Anterior cingulate cortex (tissue), 58 donors: ENCODE measurements around the gene NSMCE1.
"Not testable (repeated sequence)": the region's sequence is repeated elsewhere in the genome, so short reads cannot be mapped to it uniquely, and the experiment has no call there.

Experiments
- DNase-seq, 58 donors: peaks; one replicate each; lab custom pipeline; 2025; lab: John Stamatoyannopoulos, UW

Gene NSMCE1

DNA sequence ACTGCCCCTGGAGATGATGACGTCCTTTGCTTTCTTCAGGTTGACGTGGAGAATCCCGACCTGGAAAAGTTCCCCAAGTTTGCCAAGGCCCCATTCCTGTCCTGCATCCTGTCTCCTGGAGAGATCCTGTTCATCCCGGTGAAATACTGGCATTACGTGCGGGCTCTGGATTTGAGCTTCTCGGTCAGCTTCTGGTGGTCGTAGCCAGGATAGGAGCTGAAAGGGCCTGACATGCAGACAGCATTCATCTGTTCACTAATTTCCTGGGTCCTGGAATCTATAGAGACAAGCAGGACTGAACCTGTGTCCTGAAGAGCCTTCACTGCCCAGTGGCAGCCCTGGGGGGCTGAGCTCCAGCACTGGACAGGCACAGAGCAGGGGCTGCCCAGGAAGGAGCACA is 48.0 kb downstream of the NSMCE1 start:
- DNase-seq = no peak

GRCh38 chr16:27220120-27220519 is 48.5 kb downstream of the NSMCE1 start:
- DNase-seq = no peak

- DNase-seq = no peak
Observed at GRCh38 chr16:27219161-27219560, 49.4 kb downstream of the NSMCE1 start.

GRCh38 chr16:27218756-27219155 is 49.8 kb downstream of the NSMCE1 start:
- DNase-seq = no peak

DNA sequence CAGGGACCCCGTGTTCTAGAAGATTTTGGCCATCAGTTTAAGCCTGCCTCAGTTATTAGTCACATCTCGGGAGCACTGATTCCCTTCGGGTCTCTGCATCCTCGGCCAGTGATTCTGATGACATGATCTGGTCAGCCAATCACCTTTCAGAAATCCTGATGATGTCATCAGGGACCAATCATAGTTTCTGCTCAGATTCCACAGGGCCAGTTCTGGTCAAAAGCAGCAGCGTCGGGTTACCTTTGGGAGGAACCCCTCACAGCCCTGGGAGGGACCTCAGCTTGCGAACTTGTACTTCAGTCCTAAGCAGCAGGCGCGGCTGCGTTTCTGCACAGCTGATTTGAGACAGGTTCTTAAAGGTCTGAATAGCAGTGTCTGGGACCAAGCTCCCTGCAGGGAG is 51.3 kb downstream of the NSMCE1 start:
- peak in 46 of 58 donors; percentile 4 to 76 (median 40) for DNase-seq

DNA sequence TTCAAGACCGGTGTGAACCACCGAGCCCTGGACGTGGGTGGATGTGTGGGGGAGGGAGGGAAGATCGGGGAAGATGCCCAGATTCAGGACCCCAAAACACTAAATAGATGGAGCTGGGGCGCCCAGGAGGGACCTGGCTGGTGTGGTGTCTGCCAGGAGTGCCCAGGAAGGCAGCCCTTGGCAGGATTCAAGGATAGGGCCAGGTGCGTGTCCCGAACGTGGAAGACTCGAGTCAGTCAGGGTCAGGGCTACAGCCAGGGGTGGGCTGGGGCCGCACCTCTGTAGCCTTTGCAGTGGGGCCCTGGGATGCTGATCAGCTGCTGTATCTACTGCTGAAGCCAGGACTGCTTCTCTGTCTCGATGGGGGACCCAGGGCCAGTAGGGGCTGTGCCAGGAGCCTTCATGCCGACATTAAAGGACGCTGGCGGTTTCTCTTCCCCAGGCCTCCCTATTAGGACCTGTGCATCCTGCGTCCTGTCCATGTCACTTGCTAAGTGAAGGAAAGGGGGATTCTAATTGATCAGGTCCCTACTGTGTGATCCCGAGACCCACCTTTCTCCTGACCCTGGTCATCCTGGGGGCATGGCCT is 52.2 kb downstream of the NSMCE1 start:
- no peak for DNase-seq

DNA sequence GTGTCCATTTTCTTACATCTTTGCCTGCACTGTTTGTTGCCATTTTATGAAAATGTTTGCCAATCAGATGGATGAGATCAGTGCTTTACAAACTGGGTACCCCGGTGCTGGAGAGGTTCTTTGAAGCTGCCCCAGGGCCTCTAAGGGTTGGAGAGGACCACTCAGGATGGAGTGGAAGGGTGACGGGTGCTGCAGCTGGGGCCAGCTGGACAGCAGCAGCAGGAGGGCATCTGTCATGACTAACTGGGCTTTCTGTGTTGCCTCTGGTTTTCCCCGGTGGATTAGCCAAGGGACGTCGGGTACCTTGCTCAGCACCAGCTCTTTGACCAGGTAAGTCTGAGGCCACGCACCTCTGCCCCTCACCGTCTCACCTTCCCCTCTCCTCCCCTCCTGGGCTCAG is 52.9 kb downstream of the NSMCE1 start:
- no peak for DNase-seq

DNA sequence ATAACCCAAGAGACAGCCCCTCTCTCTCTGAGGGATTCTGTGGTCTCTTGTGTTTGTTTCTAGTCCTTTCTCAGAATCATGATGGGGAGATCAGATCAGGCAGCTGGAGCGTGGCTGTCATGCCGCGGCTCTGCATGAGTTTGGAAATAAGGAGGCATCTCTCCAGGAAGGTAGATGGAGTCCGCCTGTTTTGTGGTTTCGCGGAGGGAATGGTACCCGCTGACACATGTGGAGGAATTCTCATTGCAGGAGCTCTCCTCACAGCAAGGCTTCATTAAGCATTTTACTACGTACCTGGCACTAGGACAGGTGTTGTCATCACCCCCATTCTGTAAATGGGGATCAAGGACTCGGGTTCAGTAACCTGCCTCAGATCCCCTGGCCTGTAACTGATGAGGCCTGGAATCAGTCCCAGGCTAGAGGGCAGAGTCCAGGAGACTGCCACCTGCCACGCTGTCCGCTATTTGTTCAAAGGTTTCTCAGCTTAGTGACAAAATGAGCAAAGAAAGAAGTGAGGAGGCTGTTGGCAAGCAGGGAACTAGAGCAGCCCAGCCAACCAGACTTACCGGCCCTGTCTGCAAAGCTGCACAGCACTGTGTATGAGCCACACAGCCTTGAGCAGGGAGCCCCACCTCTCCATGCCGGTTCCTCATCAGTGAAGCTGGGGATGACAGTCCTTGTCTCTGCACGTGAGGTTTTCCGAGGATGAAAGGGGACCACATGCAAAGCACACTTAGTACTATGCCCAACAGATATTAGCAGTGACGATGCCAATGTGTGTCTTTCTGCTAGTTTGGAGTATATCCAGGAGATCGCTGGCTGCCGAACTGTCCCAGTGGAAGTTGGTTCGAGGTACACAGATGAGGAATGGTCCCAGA is 54.2 kb downstream of the NSMCE1 start:
- no peak for DNase-seq

DNA sequence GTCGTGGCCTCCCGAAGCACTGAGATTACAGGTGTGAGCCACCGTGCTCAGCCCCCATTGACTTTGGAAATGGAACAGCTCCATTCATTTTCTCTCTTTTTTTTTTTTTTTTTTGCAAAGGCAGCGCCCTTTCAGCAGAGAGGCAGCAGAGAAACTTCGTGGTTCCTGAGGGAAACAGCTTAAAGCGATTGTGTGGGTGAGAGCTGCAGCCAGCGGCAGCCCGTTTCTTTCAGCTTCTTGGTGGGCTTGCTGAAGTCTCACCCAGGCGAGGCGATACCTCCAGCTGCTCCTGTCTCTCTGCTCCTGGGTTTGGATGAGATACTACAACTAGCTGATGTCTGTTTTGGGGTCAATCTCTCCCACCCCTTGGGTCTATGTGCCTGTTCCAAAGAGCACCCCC is 57.5 kb downstream of the NSMCE1 start:
- no peak for DNase-seq

DNA sequence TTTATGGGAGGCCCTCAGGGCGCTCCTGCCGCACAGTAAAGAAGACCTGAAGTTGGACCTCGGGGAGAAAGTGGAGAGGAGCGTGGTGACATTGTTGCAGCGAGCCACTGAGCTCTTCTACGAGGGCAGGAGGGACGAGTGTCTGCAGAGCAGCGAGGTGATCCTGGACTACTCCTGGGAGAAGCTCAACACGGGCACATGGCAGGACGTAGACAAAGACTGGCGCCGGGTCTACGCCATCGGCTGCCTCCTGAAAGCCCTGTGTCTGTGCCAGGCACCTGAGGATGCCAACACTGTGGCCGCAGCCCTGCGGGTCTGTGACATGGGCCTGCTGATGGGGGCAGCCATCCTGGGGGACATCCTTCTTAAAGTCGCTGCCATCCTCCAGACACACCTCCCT is 58.4 kb downstream of the NSMCE1 start:
- DNase-seq = no peak

DNA sequence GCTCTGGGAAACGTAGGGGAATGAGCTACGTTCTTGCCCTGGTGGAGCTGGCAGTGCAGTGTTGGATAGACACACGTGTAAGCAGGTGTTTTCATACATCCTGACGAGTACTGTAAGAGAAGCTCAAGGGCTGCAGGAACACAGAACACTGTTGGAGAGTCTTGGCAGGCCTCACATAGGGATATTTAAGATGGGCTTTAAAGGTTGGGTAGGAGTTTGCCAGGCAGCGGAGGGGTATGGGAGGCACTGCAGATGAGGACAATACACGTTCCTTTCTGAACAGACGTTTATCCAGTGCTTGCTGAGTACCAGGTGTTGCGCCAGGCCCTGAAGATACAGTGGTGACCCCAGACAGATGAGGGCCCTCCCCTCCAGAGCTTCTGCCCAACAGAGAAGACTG is 59.0 kb downstream of the NSMCE1 start:
- no peak for DNase-seq

DNA sequence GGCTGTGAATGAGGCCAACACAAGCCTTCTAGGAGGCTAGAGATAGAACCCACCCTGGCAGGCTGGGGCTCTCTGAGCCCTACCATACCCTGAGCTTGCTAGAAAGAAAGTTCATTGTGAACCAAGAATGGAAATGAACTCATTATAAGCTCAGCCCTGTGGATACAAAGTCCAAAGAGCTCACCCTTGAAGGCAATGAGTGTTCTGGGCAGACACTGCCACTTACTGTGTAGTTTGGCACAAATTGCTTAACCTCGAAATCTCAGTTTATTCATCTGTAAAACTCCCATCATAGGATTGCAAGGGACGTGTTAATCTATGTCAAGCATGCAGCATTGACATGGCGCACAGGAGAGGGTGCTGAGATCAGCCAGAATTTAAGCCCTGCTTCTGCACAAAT is 59.8 kb downstream of the NSMCE1 start:
- no peak for DNase-seq

GRCh38 chr16:27208081-27208680 is 60.4 kb downstream of the NSMCE1 start:
- no peak for DNase-seq

- not testable (repeated sequence) for DNase-seq
Observed at GRCh38 chr16:27207121-27207520, 61.5 kb downstream of the NSMCE1 start.

- DNase-seq = no peak
Observed at GRCh38 chr16:27205423-27206065, 63.0 kb downstream of the NSMCE1 start.

DNA sequence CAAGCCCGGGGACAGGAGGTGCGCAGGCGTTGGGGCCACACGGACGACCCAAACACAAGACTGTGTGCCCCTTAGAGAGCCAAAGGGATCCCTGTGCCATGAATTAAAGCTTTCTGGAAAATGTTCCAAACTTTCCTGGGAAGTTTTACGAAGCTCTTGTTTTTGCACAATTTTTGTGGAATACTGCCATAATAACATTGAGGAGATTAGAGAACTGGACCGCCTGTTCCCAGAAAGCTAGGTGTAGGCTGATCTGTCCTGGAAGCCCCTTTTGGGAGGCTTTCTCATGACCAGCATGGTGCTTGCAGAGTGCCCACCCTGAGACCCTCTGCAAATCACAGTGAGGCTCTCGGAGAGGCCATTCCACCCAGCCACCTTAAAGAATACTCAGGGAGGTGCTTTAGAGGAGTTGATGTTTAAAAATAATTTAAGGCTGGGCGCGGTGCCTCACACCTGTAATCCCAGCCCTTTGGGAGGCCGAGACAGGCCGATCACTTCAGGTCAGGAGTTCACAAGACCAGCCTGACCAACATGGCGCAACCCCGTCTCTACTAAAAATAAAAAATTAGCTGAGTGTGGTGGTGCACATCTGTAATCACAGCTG is 64.2 kb downstream of the NSMCE1 start:
- DNase-seq = no peak

DNA sequence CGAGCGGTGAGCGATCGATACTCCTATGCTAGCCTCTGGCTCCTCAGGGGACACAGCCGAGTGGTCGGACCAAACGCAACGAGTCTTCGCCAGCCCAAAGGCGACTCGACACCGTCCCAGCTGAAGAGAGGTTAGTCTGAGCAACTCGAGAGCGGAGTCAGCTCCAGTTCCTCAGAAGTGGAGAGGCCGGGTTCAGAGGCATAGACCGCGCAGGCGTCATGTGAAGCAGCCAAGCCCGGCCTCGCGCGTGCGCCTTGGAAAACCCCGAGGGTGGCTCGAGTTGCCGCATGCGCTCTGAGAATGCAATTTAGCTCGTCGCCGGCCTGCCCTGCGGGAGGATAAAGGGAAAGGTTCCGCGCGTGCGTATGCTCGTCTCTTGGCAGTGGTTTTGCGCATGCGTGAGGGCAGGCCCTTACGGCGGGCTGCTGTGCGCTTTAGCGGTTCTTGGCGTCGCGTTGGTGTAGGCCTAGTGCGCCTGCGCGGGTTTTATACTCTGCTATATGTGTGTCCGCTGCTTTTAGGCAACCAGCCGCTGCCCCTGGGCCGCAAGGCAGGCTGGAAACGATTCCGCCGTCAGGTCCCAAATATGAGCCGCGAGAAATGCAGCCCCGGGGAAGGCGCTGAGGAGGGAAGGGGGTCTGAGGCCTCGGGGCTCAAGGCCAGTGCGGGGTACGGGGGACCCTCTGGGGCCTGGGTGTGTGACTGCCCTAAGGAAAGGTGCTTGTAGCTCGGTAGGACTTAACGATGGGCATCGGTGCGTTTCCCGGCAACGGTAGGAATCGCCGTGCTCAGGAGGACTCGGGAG is 64.9 kb downstream of the NSMCE1 start, which contains the start of gene KDM8:
TSS of gene KDM8 (plus strand) at position 20 of the 805 bp plus-strand sequence. CDS start 6,598 bp downstream, outside the sequence.
- DNase-seq = peak; percentile 84 to 100 (median 98)

DNA sequence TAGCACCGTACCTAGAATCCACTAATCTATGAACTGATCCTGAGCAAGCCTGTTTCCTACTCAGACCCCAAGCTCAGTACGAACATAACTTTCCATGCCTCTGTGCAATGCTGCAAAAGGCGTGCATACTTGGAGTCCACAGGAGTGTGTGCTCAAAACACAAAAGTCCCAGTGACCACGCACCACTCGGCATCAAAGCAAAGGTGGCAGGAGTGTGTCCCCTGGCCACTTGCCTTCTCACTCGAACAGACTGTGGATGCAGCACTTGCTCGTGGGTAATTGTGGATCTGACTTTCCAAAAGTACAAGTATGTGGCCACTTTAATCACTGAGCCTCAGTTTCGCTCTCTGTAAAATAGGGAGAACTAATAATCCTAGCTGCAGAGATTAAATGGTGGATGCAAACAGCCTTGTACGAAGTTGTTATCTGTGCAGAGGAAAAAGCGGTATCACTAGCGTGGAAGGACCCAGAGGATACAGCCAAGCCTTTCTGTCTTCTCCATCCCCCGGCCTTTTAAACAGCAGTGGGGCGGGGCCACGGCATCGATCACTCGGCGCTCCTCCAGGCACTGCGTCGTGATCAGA is 65.6 kb downstream of the NSMCE1 start:
- peak in 12 of 58 donors; percentile 90 to 96 (median 94) for DNase-seq

DNA sequence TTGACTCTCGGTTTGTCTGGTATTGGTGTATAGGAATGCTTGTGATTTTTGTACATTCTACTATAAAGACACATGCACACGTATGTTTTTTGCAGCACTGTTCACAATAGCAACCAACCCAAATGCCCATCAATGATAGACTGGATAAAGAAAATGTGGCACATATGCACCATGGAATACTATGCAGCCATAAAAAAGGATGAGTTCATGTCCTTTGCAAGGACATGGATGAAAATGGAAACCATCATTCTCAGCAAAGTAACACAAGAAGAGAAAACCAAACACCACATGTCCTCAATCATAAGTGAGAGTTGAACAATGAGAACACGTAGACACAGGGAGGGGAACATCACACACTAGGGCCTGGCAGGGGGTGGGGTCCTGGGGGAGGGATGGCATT is 67.7 kb downstream of the NSMCE1 start:
- not testable (repeated sequence) for DNase-seq
